ENCODE data around the gene HECTD2. TPM values are rescaled to one million over a fixed set of nuclear protein-coding genes. Genes with fewer than 3 reads are reported as not detected.

The HECTD2 gene
- total and polyA plus RNA-seq, 2 of the 8 experiments (the other 6 are each of a cell fraction or from before 2014, with no cell fraction given), result 5.7 to 11.9 TPM

- Histone ChIP-seq H3K27me3 (replicated peaks in 1 of 4; ENCODE audit: control insufficient read depth in 3 of 4, extremely low read depth in 1 of 4, insufficient read depth in 3 of 4, low read length in 3 of 4) (no peaks in the 10 kb centered on the region), H4K20me1 (replicated peaks in 1 of 2; ENCODE audit: control insufficient read depth in 1 of 2, insufficient read depth in 2 of 2, low read length in 2 of 2) (no peaks in the 10 kb centered on the region), H2AK5ac (ENCODE audit: low read depth, low read length) (no peak overlapping the region), H3K9ac (replicated peaks in 1 of 4; ENCODE audit: extremely low read depth in 1 of 4, low read depth in 3 of 4, low read length in 3 of 4) (no peak overlapping the region), H3K4me3 (ENCODE audit: extremely low read depth in 1 of 4, insufficient read depth in 2 of 4, low read depth in 3 of 4, low read length in 4 of 4) (no peak overlapping the region), H2BK12ac (ENCODE audit: low read depth, low read length) (no peak overlapping the region), H2AFZ (ENCODE audit: low read length) (no peak overlapping the region), H3K23ac (ENCODE audit: insufficient read length) (no peak overlapping the region), H4K8ac (ENCODE audit: extremely low read depth, insufficient read depth, low read length) (no peak overlapping the region), H2BK20ac (ENCODE audit: low read length) (no peak overlapping the region), H3K56ac (replicated peaks; ENCODE audit: insufficient read length, low read depth, low read length) (no peak overlapping the region), H4K5ac (ENCODE audit: insufficient read length, low read depth, low read length) (no peak overlapping the region), H3K4me2 (ENCODE audit: insufficient read depth in 1 of 2, low read depth in 2 of 2, low read length in 2 of 2) (no peak overlapping the region), H3K79me1 (ENCODE audit: low read depth, low read length) (no peaks in the 10 kb centered on the region), H3K36me3 (ENCODE audit: control insufficient read depth in 2 of 4, insufficient read depth in 4 of 4, low read length in 3 of 4) (no peaks in the 10 kb centered on the region), H2BK15ac (ENCODE audit: low read length) (no peak overlapping the region), H4K91ac (replicated peaks; ENCODE audit: insufficient read length, low read length) (no peak overlapping the region), H3K4ac (replicated peaks; ENCODE audit: insufficient read length, low read depth, low read length) (no peak overlapping the region), H3K79me2 (ENCODE audit: control insufficient read depth in 1 of 2, insufficient read depth in 2 of 2, low read length in 2 of 2) (no peaks in the 10 kb centered on the region), H3K4me1 (replicated peaks in 1 of 4; ENCODE audit: control insufficient read depth in 3 of 4, insufficient read depth in 4 of 4, low read length in 3 of 4) (no peaks in the 10 kb centered on the region; a peak in 2 of 7 replicates), H3K23me2 (ENCODE audit: low read depth, low read length) (no peaks in the 10 kb centered on the region), H3K27ac (ENCODE audit: low read depth, low read length) (no peak overlapping the region), H2BK120ac (replicated peaks; ENCODE audit: low read depth, low read length) (no peak overlapping the region), H3K9me3 (ENCODE audit: insufficient read depth in 2 of 2, low read depth in 1 of 2, low read length in 1 of 2) (peaks cover 5 to 6% of the 10 kb centered on the region in 2 experiments; a peak in 2 of 4 replicates), H2BK5ac (ENCODE audit: low read depth, low read length) (no peak overlapping the region), H3K14ac (ENCODE audit: insufficient read length) (no peak overlapping the region), H3K18ac (ENCODE audit: extremely low read depth, low read length) (no peak overlapping the region)
- WGBS, 2 experiments (ENCODE audit: extremely low coverage in 1 of 2, insufficient coverage in 1 of 2, insufficient read length in 1 of 2, insufficient replicate concordance in 2 of 2, low coverage in 1 of 2, low lambda C conversion rate in 2 of 2, missing lambda C conversion rate in 1 of 2), result 92% methylated on average over 12 of the region's 12 CpGs; no CpG with 5 or more reads in 1 of the 2 experiments
- ChIA-PET POLR2A (ENCODE audit: partially characterized antibody) (no interaction called here), CTCF (ENCODE audit: partially characterized antibody) (interaction anchor here (0.6 to 1.3 kb wide), 2 partner anchors 78 to 202 kb away, joined by 3 to 7 read pairs; no protein-coding TSS in a partner anchor)
- FAIRE-seq (no peak), DNase-seq (ENCODE audit: low read depth in 1 of 2, low spot score in 2 of 2) (peak in 1 of 2 experiments; percentile 14)
- TF ChIP-seq JUND (IDR thresholded peaks at IDR 0.05; ENCODE audit: low read length), result no peak
- no peak for TF ChIP-seq SIX5 (IDR thresholded peaks at IDR 0.05; ENCODE audit: low read depth, low read length)
- TF ChIP-seq CEBPB (IDR thresholded peaks at IDR 0.05; ENCODE audit: low read depth, low read length), result peak; percentile 97
Observed at GRCh38 chr10:91556691-91557566, 146.8 kb downstream of the HECTD2 start.

Measured in H1 (cell line).